Body of pancreas (tissue), 4 donors: ENCODE results near the gene WDR37.

Experiments used
- CTCF ChIP-seq, 7 experiments: fragments of 450-650 bp in 4 of 7; fragments of 200-600 bp in 3 of 7; sonication (generic) in 3 of 7; IDR thresholded peaks; one replicate each; pipeline ENCODE4 v1.5.1; 2016 to 2019; ENCODE audit warnings: antibody characterized with exemption in 7 of 7
- POLR2A ChIP-seq, 3 donors: fragments of 450-650 bp; IDR thresholded peaks; one replicate each; pipeline ENCODE4 v1.6.1; 2016; ENCODE audit warnings: antibody characterized with exemption in 3 of 3, mild to moderate bottlenecking in 2 of 3

GRCh38 chr10:1169981-1170866 is 114.0 kb downstream of the WDR37 start:
- TF ChIP-seq CTCF (IDR thresholded peaks at IDR 0.05) (no peak), POLR2A (IDR thresholded peaks at IDR 0.05) (no peak)
